ENCODE measurements around the gene RASSF5. TPM values are rescaled to one million over a fixed set of nuclear protein-coding genes. Genes with fewer than 3 reads are reported as not detected.

The RASSF5 gene
- total and polyA plus RNA-seq, 9 of the 15 experiments (the other 6 are each of a cell fraction or from before 2014, with no cell fraction given) = 6.1 to 41.0 (median 25.2) TPM

- TF ChIP-seq, protein P1, sequence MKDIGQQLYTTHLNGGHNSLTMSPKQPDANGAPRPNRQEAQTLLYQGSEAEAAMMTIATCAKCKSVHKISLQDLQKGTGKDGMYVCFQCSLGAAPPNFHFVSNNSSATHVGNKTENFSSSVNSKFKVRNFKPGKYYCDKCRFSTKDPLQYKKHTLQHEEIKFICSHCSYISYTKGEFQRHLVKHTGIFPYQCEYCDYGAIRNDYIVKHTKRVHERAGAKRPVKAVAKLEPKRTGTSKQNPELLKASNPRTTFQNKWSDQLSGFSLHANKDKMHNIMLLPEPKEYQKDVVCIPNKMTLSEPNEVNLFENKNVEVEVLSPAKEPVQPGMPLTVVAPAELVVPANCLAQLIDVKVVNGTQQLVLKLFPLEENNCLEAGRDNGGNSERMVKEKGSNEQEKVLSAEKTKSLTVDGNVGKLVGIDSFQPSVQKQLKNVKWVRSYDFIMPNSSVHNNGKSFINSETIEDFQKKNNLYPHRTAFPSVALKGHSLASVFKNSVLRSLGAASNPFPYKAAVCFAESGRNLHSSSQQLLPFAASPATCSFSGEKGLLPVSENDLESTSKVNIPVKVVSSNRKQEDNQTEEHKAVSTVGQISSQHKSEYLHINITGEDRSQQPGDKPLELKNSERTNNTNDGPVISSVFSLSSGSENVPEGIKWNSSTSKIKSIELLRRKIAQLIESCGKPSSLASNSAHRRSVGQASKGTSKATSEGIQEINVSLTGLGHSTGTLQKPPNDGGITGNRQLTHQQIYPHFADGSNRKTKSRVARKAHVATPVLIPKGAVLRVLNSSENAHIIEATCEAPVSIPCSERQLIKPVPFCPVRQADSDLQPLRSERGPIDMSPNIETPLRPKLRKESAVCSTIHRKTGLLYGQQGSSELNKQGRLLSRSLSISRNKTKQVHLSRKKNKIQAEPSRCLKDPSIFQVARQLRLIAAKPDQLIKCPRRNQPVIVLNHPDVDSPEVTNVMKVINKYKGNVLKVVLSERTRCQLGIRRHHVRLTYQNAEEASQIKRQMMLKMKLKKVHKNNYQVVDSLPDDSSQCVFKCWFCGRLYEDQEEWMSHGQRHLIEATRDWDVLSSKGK (CRISPR knock-in tag; IDR thresholded peaks at IDR 0.05) = no peak
- TF ChIP-seq ZNF561 (CRISPR knock-in tag; conservative IDR thresholded peaks at IDR 0.05) = 0 out of 2 replicates have a peak, but pooled peaks have one; percentile 39
- peak; percentile 66 to 71 for TF ChIP-seq RAD21 (CRISPR knock-in tag; conservative IDR thresholded peaks at IDR 0.05 in 1 of 2, IDR thresholded peaks at IDR 0.05 in 1 of 2)
- TF ChIP-seq, protein P2, sequence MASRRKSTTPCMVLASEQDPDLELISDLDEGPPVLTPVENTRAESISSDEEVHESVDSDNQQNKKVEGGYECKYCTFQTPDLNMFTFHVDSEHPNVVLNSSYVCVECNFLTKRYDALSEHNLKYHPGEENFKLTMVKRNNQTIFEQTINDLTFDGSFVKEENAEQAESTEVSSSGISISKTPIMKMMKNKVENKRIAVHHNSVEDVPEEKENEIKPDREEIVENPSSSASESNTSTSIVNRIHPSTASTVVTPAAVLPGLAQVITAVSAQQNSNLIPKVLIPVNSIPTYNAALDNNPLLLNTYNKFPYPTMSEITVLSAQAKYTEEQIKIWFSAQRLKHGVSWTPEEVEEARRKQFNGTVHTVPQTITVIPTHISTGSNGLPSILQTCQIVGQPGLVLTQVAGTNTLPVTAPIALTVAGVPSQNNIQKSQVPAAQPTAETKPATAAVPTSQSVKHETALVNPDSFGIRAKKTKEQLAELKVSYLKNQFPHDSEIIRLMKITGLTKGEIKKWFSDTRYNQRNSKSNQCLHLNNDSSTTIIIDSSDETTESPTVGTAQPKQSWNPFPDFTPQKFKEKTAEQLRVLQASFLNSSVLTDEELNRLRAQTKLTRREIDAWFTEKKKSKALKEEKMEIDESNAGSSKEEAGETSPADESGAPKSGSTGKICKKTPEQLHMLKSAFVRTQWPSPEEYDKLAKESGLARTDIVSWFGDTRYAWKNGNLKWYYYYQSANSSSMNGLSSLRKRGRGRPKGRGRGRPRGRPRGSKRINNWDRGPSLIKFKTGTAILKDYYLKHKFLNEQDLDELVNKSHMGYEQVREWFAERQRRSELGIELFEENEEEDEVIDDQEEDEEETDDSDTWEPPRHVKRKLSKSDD (conservative IDR thresholded peaks at IDR 0.05; ENCODE audit: low read length) = no peak
- TF ChIP-seq CTCF (IDR thresholded peaks at IDR 0.05 in 2 of 3, conservative IDR thresholded peaks at IDR 0.05 in 1 of 3; ENCODE audit: insufficient read depth in 2 of 3, low read depth in 1 of 3, low read length in 3 of 3) = peak; percentile 63 to 80 (median 75)
- TF ChIP-seq GTF3C2 (IDR thresholded peaks at IDR 0.05; ENCODE audit: borderline replicate concordance, extremely low read depth, insufficient read length) = no peak
Observed at GRCh38 chr1:206505702-206506355, 1.5 kb upstream of the RASSF5 start (continued).

Measured in K562 (cell line).